Measurements from ENCODE around the gene TGFBR3. TPM values are rescaled to one million over a fixed set of nuclear protein-coding genes. Genes with fewer than 3 reads are reported as not detected.
A peak's percentile ranks its signal among the peaks of the same experiment; 100 is the strongest.

Gene TGFBR3
- 1 to 10 TPM; 4.5 to 4.9 TPM for total RNA-seq

- ChIA-PET POLR2A (interaction anchor here (1.3 kb wide), 1 partner anchor 173 kb away, joined by 3 read pairs; no protein-coding TSS in a partner anchor), CTCF (interaction anchor here (0.6 to 2.8 kb wide), 12 partner anchors 8 to 372 kb away, joined by 3 to 15 read pairs (median 3); no protein-coding TSS in a partner anchor)
- Mint-ChIP-seq H3K27ac (peak within 1 kb of the TSS; percentile 69), H3K9me3 (no peaks in the 10 kb centered on the region), H3K36me3 (no peaks in the 10 kb centered on the region), H3K4me3 (peak within 1 kb of the TSS; percentile 92), H3K4me1 (ENCODE audit: low read depth) (peaks cover 41% of the 10 kb centered on the region), H3K27me3 (peaks cover 6% of the 10 kb centered on the region)
- peak; percentile 74 for DNase-seq
- intact Hi-C loops (cut with micrococcal nuclease) = loop anchor here (2.0 kb wide), 1 partner anchor 385 kb away; the partner anchor contains the start of gene CDC7
Measured at GRCh38 chr1:91885716-91886506, at the start of gene TGFBR3. TSS of gene TGFBR3 (minus strand) at chr1:91886151. CDS start at chr1:91861531, 24,620 bp downstream.

GRCh38 chr1:91929250-91929649 is 43.3 kb upstream of the TGFBR3 start:
- intact Hi-C loops (cut with micrococcal nuclease) = loop anchor here (5.0 to 10.0 kb wide), 5 partner anchors 127 to 762 kb away; partner anchors contain the start of gene HFM1
- Mint-ChIP-seq H3K27ac (no peak overlapping the region), H3K27me3 (no peaks in the 10 kb centered on the region), H3K4me3 (no peak overlapping the region), H3K9me3 (no peaks in the 10 kb centered on the region), H3K36me3 (no peaks in the 10 kb centered on the region), H3K4me1 (ENCODE audit: low read depth) (peaks cover under 1% of the 10 kb centered on the region)
- DNase-seq = no peak
- ChIA-PET CTCF (interaction anchor here (0.7 to 7.4 kb wide), 7 partner anchors 27 to 1797 kb away, joined by 3 to 87 read pairs (median 3); no protein-coding TSS in a partner anchor), POLR2A (interaction anchor here (0.6 kb wide), 1 partner anchor 95 kb away, joined by 5 read pairs; no protein-coding TSS in a partner anchor)

GRCh38 chr1:91928026-91928425 is 42.1 kb upstream of the TGFBR3 start:
- H3K4me1 Mint-ChIP-seq (ENCODE audit: low read depth) = peaks cover 7% of the 10 kb centered on the region
- ChIA-PET POLR2A (interaction anchor here (0.5 kb wide), 1 partner anchor 477 kb away, joined by 3 read pairs; no protein-coding TSS in a partner anchor), CTCF (interaction anchor here (0.6 to 7.4 kb wide), 14 partner anchors 14 to 692 kb away, joined by 3 to 87 read pairs (median 3); no protein-coding TSS in a partner anchor)
- no peak overlapping the region for H3K4me3 Mint-ChIP-seq
- H3K36me3 Mint-ChIP-seq = no peaks in the 10 kb centered on the region
- H3K27me3 Mint-ChIP-seq = no peaks in the 10 kb centered on the region
- no peak overlapping the region for H3K27ac Mint-ChIP-seq
- no peaks in the 10 kb centered on the region for H3K9me3 Mint-ChIP-seq
- DNase-seq = no peak
- intact Hi-C loops (cut with micrococcal nuclease) = loop anchor here (5.0 to 10.0 kb wide), 5 partner anchors 126 to 761 kb away; partner anchors contain the start of gene HFM1

- intact Hi-C loops (cut with micrococcal nuclease) = loop anchor here (5.0 to 10.0 kb wide), 5 partner anchors 124 to 759 kb away; partner anchors contain the start of gene HFM1
- Mint-ChIP-seq H3K4me3 (no peak overlapping the region), H3K9me3 (no peaks in the 10 kb centered on the region), H3K27ac (no peak overlapping the region), H3K27me3 (no peaks in the 10 kb centered on the region), H3K4me1 (ENCODE audit: low read depth) (peaks cover 7% of the 10 kb centered on the region), H3K36me3 (no peaks in the 10 kb centered on the region)
- POLR2A ChIA-PET = no interaction called here
- CTCF ChIA-PET = interaction anchor here (0.6 to 7.4 kb wide), 14 partner anchors 21 to 761 kb away, joined by 3 to 87 read pairs (median 3); partner anchors contain the start of gene TGFBR3
- DNase-seq = no peak
Measured at GRCh38 chr1:91925644-91926435, 39.9 kb upstream of the TGFBR3 start.

GRCh38 chr1:91924146-91924545 is 38.2 kb upstream of the TGFBR3 start:
- H3K27ac Mint-ChIP-seq = no peak overlapping the region
- intact Hi-C loops (cut with micrococcal nuclease) = loop anchor here (10.0 kb wide), 1 partner anchor 519 kb away; the partner anchor contains the start of gene HFM1
- no peaks in the 10 kb centered on the region for H3K36me3 Mint-ChIP-seq
- no peak for DNase-seq
- H3K4me3 Mint-ChIP-seq = no peak overlapping the region
- CTCF ChIA-PET = interaction anchor here (1.6 to 7.4 kb wide), 2 partner anchors 412 to 641 kb away, joined by 4 to 87 read pairs; no protein-coding TSS in a partner anchor
- POLR2A ChIA-PET = no interaction called here
- H3K4me1 Mint-ChIP-seq (ENCODE audit: low read depth) = peaks cover 7% of the 10 kb centered on the region
- H3K9me3 Mint-ChIP-seq = no peaks in the 10 kb centered on the region
- H3K27me3 Mint-ChIP-seq = no peaks in the 10 kb centered on the region

- Mint-ChIP-seq H3K9me3 (no peaks in the 10 kb centered on the region), H3K27ac (no peak overlapping the region), H3K4me3 (no peak overlapping the region), H3K36me3 (no peaks in the 10 kb centered on the region), H3K4me1 (ENCODE audit: low read depth) (peaks cover 7% of the 10 kb centered on the region), H3K27me3 (no peaks in the 10 kb centered on the region)
- intact Hi-C loops (cut with micrococcal nuclease) = loop anchor here (10.0 kb wide), 1 partner anchor 515 kb away; the partner anchor contains the start of gene HFM1
- DNase-seq = no peak
- CTCF ChIA-PET = no interaction called here
- POLR2A ChIA-PET = no interaction called here
Measured at GRCh38 chr1:91919962-91920361, 34.0 kb upstream of the TGFBR3 start.

- no peaks in the 10 kb centered on the region for H3K9me3 Mint-ChIP-seq
- H3K36me3 Mint-ChIP-seq = no peaks in the 10 kb centered on the region
- DNase-seq = no peak
- H3K4me1 Mint-ChIP-seq (ENCODE audit: low read depth) = no peaks in the 10 kb centered on the region
- CTCF ChIA-PET = interaction anchor here (1.6 kb wide), 1 partner anchor 404 kb away, joined by 3 read pairs; no protein-coding TSS in a partner anchor
- H3K27ac Mint-ChIP-seq = no peak overlapping the region
- intact Hi-C loops (cut with micrococcal nuclease) = no loop called here
- POLR2A ChIA-PET = no interaction called here
- H3K27me3 Mint-ChIP-seq = no peaks in the 10 kb centered on the region
- no peak overlapping the region for H3K4me3 Mint-ChIP-seq
Measured at GRCh38 chr1:91916811-91917460, 31.0 kb upstream of the TGFBR3 start.

GRCh38 chr1:91916046-91916445 is 30.1 kb upstream of the TGFBR3 start:
- DNase-seq = no peak
- no peaks in the 10 kb centered on the region for H3K27me3 Mint-ChIP-seq
- H3K4me1 Mint-ChIP-seq (ENCODE audit: low read depth) = no peaks in the 10 kb centered on the region
- H3K27ac Mint-ChIP-seq = no peak overlapping the region
- H3K9me3 Mint-ChIP-seq = no peaks in the 10 kb centered on the region
- no peak overlapping the region for H3K4me3 Mint-ChIP-seq
- CTCF ChIA-PET = interaction anchor here (0.9 to 1.6 kb wide), 3 partner anchors 403 to 404 kb away, joined by 3 to 4 read pairs (median 3); no protein-coding TSS in a partner anchor
- POLR2A ChIA-PET = no interaction called here
- H3K36me3 Mint-ChIP-seq = no peaks in the 10 kb centered on the region
- intact Hi-C loops (cut with micrococcal nuclease) = no loop called here

- intact Hi-C loops (cut with micrococcal nuclease) = no loop called here
- Mint-ChIP-seq H3K36me3 (no peaks in the 10 kb centered on the region), H3K27ac (no peak overlapping the region), H3K4me1 (ENCODE audit: low read depth) (no peaks in the 10 kb centered on the region), H3K4me3 (no peak overlapping the region), H3K9me3 (no peaks in the 10 kb centered on the region), H3K27me3 (no peaks in the 10 kb centered on the region)
- POLR2A ChIA-PET = no interaction called here
- CTCF ChIA-PET = no interaction called here
- DNase-seq = no peak
Measured at GRCh38 chr1:91913018-91913417, 27.1 kb upstream of the TGFBR3 start.

- Mint-ChIP-seq H3K9me3 (no peaks in the 10 kb centered on the region), H3K4me1 (ENCODE audit: low read depth) (no peaks in the 10 kb centered on the region), H3K36me3 (no peaks in the 10 kb centered on the region), H3K27me3 (no peaks in the 10 kb centered on the region), H3K27ac (no peak overlapping the region), H3K4me3 (no peak overlapping the region)
- intact Hi-C loops (cut with micrococcal nuclease) = no loop called here
- DNase-seq = no peak
- CTCF ChIA-PET = no interaction called here
- POLR2A ChIA-PET = no interaction called here
Measured at GRCh38 chr1:91912266-91912665, 26.3 kb upstream of the TGFBR3 start.

- no peaks in the 10 kb centered on the region for H3K9me3 Mint-ChIP-seq
- CTCF ChIA-PET = interaction anchor here (0.6 to 1.3 kb wide), 2 partner anchors 10 to 736 kb away, joined by 3 read pairs; no protein-coding TSS in a partner anchor
Measured at GRCh38 chr1:91901231-91901630, 15.3 kb upstream of the TGFBR3 start.

More at GRCh38 chr1:91901231-91901630, 15.3 kb upstream of the TGFBR3 start:
- no peak for DNase-seq
- H3K4me3 Mint-ChIP-seq = no peak overlapping the region
- no peak overlapping the region for H3K27ac Mint-ChIP-seq
- peaks cover 3% of the 10 kb centered on the region for H3K27me3 Mint-ChIP-seq
- POLR2A ChIA-PET = no interaction called here
- peaks cover 2% of the 10 kb centered on the region for H3K4me1 Mint-ChIP-seq (ENCODE audit: low read depth)
- intact Hi-C loops (cut with micrococcal nuclease) = loop anchor here (10.0 kb wide), 1 partner anchor 1066 kb away; no protein-coding TSS in a partner anchor
- H3K36me3 Mint-ChIP-seq = no peaks in the 10 kb centered on the region

Data from activated CD4-positive, alpha-beta memory T cell treated with anti-CD3 and anti-CD28 coated beads for 36 hours (primary cell).